Measurements from ENCODE around the gene PTPRK. TPM values are rescaled to one million over a fixed set of nuclear protein-coding genes. Genes with fewer than 3 reads are reported as not detected.

The PTPRK gene
- total RNA-seq, 4 donors from 2014 or later = 10.3 to 36.0 (median 20.5) TPM

DNA sequence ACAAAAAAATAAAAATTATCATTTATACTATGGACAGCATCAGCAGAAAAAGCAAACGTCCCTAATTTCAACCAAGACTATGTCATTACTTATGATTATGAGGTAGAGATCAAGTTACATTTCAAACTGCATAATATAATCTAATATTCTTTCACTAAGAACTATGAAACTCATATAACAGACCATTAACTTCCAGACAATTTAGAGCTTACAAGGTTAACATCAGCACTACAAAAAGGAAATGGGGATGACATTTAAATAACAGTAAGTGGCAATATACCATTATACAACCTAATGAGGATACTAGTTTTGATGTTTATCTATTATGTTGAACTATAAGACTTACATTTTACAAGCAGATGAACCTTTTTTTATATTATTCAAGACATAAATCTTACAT lies 358.6 kb downstream of the PTPRK start:
- Histone ChIP-seq H3K27me3 (no peaks in the 10 kb centered on the region), H3K36me3 (no peaks in the 10 kb centered on the region), H3K4me3 (no peak overlapping the region), H3K27ac (no peak overlapping the region), H3K4me1 (no peaks in the 10 kb centered on the region), H3K9me3 (no peaks in the 10 kb centered on the region)
- 48 to 69% methylated on average over 1 of the region's 1 CpG for WGBS, 2 donors
- TF ChIP-seq, protein P1, sequence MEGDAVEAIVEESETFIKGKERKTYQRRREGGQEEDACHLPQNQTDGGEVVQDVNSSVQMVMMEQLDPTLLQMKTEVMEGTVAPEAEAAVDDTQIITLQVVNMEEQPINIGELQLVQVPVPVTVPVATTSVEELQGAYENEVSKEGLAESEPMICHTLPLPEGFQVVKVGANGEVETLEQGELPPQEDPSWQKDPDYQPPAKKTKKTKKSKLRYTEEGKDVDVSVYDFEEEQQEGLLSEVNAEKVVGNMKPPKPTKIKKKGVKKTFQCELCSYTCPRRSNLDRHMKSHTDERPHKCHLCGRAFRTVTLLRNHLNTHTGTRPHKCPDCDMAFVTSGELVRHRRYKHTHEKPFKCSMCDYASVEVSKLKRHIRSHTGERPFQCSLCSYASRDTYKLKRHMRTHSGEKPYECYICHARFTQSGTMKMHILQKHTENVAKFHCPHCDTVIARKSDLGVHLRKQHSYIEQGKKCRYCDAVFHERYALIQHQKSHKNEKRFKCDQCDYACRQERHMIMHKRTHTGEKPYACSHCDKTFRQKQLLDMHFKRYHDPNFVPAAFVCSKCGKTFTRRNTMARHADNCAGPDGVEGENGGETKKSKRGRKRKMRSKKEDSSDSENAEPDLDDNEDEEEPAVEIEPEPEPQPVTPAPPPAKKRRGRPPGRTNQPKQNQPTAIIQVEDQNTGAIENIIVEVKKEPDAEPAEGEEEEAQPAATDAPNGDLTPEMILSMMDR (IDR thresholded peaks at IDR 0.05) = no peak
- TF ChIP-seq POLR2A (IDR thresholded peaks at IDR 0.05) = no peak
- no peak for DNase-seq
- intact Hi-C loops (cut with DNase I) = no loop called here

DNA sequence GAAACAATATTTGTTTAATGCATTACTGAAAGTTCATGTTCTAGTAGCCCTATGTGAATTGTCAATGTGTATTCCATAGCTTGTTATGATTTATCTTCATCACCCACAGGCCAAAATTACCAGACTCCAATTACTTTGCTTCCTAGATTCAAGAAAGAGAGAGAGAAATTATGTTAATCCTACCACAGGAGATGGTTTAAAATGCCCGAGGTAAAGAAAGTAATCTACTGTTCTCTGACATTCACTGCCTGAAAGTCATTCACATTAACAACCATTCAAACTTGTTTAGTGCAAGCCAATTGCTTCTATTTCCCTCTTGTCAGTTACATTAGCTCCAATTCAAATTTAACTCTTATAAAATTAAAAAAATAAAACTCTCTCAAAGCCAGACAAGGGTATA lies 359.1 kb downstream of the PTPRK start:
- 50 to 67% methylated on average over 1 of the region's 1 CpG for WGBS, 2 donors
- intact Hi-C loops (cut with DNase I) = no loop called here
- TF ChIP-seq, protein P1 (IDR thresholded peaks at IDR 0.05) = no peak
- no peak for TF ChIP-seq POLR2A (IDR thresholded peaks at IDR 0.05)
- Histone ChIP-seq H3K9me3 (no peaks in the 10 kb centered on the region), H3K4me3 (no peak overlapping the region), H3K27me3 (no peaks in the 10 kb centered on the region), H3K36me3 (no peaks in the 10 kb centered on the region), H3K27ac (no peak overlapping the region), H3K4me1 (no peaks in the 10 kb centered on the region)
- no peak for DNase-seq

DNA sequence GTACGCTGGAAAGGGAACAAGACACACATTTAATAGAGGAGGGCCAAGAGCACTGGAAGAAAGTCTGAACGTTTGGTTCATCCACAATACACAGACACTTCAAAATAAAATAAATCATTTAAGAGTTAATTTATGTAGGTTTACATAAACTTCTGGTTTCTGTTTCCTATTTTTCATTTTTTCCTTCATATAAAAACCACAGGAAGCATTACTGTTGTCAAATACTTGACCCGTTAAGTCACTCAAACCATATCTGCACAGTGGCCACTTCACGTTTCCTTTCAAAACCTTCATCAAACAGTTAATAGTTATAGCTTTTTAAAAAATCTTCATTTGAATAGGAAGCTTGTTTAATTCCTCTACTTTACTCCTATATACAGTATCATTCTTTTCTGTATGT lies 361.9 kb downstream of the PTPRK start:
- no peaks in the 10 kb centered on the region for H3K4me1 ChIP-seq
- H3K9me3 ChIP-seq = no peaks in the 10 kb centered on the region
- no peaks in the 10 kb centered on the region for H3K36me3 ChIP-seq
- no peak overlapping the region for H3K4me3 ChIP-seq
- WGBS, 2 donors = 58 to 67% methylated on average over 4 of the region's 4 CpGs
- no peak overlapping the region for H3K27ac ChIP-seq
- intact Hi-C loops (cut with DNase I) = no loop called here
- TF ChIP-seq, protein P1 (IDR thresholded peaks at IDR 0.05) = no peak
- TF ChIP-seq POLR2A (IDR thresholded peaks at IDR 0.05) = no peak
- DNase-seq = no peak
- no peaks in the 10 kb centered on the region for H3K27me3 ChIP-seq

DNA sequence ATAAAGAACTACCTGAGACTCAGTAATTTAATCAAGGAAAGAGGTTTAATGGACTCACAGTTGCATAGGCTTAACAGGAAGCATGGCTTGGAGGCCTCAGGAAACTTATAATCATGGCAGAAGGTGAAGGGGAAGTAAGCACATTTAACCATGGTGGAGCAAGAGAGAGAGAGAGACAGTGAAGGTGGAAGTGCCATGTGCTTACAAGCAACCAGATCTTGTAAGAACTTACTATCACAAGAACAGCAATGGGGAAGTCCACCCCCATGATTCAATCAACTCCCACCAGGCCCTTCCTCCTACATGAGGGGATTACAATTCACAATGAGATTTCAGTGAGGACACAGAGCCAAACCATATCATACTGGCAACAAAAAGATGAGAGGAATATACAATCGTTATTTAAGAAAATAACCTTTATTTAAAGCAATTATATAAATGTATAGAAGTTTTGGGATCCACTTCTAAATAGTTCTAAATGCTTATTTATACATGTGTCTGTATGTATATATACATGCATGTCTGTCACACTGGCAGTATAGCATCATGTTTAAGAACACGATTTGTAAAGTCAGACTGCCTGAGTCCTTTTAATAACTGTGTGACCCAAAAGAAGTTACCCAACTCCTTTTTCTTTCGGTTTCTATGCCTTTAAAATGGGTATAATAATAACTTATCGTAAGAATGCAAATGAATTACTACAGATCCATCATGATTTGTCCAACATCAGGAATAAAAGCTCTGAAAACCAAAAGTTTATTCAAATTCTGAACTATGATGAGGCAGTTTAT lies 363.9 kb downstream of the PTPRK start:
- TF ChIP-seq POLR2A (IDR thresholded peaks at IDR 0.05) = no peak
- WGBS, 2 donors = 86 to 88% methylated on average over 4 of the region's 4 CpGs
- H3K27ac ChIP-seq = no peak overlapping the region
- H3K4me3 ChIP-seq = no peak overlapping the region
- intact Hi-C loops (cut with DNase I) = no loop called here
- no peaks in the 10 kb centered on the region for H3K4me1 ChIP-seq
- H3K27me3 ChIP-seq = no peaks in the 10 kb centered on the region
- no peaks in the 10 kb centered on the region for H3K9me3 ChIP-seq
- H3K36me3 ChIP-seq = no peaks in the 10 kb centered on the region
- no peak for DNase-seq

DNA sequence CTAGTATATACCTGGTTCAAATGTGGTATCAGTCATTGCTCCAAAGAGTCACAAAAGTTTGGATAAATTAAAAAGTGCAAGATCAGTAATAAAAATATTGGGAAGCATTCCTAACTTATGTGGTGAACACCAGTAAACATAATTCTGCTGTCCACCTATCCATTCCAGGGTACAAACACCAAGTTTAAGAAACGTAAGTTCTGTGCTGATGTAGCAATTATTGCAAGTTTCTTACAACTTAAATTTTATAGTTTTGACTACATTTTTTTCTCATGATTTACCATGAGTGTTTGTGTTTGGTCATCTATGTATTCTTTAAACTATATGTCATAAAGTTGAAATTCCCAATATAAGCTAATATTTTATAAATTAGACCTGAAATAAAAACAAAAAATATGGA lies 364.6 kb downstream of the PTPRK start:
- TF ChIP-seq POLR2A (IDR thresholded peaks at IDR 0.05) = no peak
- TF ChIP-seq, protein P1 (IDR thresholded peaks at IDR 0.05) = no peak
- WGBS, 2 donors = 91 to 95% methylated on average over 1 of the region's 1 CpG
- Histone ChIP-seq H3K27ac (no peak overlapping the region), H3K27me3 (no peaks in the 10 kb centered on the region), H3K9me3 (no peaks in the 10 kb centered on the region), H3K4me3 (no peak overlapping the region), H3K36me3 (no peaks in the 10 kb centered on the region), H3K4me1 (no peaks in the 10 kb centered on the region)
- intact Hi-C loops (cut with DNase I) = no loop called here
- DNase-seq = no peak
